Chondrocyte (in vitro differentiated cells): Measurements from ENCODE around the gene ST8SIA6. TPM values are rescaled to one million over a fixed set of nuclear protein-coding genes. Genes with fewer than 3 reads are reported as not detected.

Experiments used
- DNase-seq: peaks from one replicate; pipeline ENCODE4 v3.0.0; 2021; ENCODE audit warnings: mixed read lengths, low spot score
- H3K27ac Mint-ChIP-seq: one replicate; pipeline ENCODE4 v1.8.0; 2021; ENCODE audit warnings: mild to moderate bottlenecking, moderate library complexity, mixed read lengths; ENCODE audit not compliant: unreplicated experiment
- H3K27me3 Mint-ChIP-seq: 2 replicates; pipeline ENCODE4 v1.8.0; 2021; ENCODE audit warnings: low read depth, mixed read lengths
- H3K36me3 Mint-ChIP-seq: 2 replicates; pipeline ENCODE4 v1.8.0; 2021; ENCODE audit warnings: low read depth, mixed read lengths
- H3K4me1 Mint-ChIP-seq: 2 replicates; pipeline ENCODE4 v1.8.0; 2021; ENCODE audit warnings: low read depth, mild to moderate bottlenecking, mixed read lengths
- H3K4me3 Mint-ChIP-seq: one replicate; pipeline ENCODE4 v1.8.0; 2021; ENCODE audit warnings: mild to moderate bottlenecking, moderate library complexity, mixed read lengths; ENCODE audit not compliant: unreplicated experiment
- H3K9me3 Mint-ChIP-seq: 2 replicates; pipeline ENCODE4 v1.8.0; 2021; ENCODE audit warnings: low read depth, mixed read lengths
- total RNA-seq: library from RNA; stranded (reverse); gene quantifications from 3 replicates; pipeline ENCODE4 v1.2.1, GENCODE V29; 2021
- TF ChIP-seq, protein P1 (sequence below): fragments of 200-600 bp; sonication (generic); IDR thresholded peaks from 2 replicates; pipeline ENCODE4 v1.5.0; 2021; ENCODE audit warnings: antibody characterized with exemption, mild to moderate bottlenecking, moderate library complexity

The ST8SIA6 gene
- total RNA-seq, 1 donor from 2014 or later, result not detected

DNA sequence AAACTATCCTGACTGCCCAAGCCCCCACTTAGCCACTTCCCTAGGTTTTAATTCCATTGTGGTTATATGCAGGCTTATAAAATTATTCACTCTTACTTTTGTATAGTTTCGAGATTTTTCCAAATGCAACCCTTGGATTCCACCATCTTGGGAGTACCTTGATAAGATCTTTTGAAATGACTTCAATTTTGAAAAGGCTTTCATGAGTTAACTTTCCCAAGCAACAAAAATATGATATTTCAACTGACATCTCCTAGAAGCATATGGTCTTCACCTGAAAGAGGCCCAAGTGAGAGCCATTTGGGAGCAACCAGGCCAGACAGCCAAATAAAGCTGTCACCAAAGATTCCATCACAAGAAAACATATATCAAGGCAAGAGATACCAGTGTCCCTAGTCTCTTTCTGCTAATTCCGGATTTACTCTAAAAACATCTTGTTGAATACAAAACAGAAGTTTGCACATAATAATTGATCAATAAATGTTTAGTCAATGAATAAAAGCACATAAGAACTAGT is 1.7 kb upstream of the ST8SIA6 start:
- no peaks in the 10 kb centered on the region for H3K9me3 Mint-ChIP-seq
- TF ChIP-seq, protein P1, sequence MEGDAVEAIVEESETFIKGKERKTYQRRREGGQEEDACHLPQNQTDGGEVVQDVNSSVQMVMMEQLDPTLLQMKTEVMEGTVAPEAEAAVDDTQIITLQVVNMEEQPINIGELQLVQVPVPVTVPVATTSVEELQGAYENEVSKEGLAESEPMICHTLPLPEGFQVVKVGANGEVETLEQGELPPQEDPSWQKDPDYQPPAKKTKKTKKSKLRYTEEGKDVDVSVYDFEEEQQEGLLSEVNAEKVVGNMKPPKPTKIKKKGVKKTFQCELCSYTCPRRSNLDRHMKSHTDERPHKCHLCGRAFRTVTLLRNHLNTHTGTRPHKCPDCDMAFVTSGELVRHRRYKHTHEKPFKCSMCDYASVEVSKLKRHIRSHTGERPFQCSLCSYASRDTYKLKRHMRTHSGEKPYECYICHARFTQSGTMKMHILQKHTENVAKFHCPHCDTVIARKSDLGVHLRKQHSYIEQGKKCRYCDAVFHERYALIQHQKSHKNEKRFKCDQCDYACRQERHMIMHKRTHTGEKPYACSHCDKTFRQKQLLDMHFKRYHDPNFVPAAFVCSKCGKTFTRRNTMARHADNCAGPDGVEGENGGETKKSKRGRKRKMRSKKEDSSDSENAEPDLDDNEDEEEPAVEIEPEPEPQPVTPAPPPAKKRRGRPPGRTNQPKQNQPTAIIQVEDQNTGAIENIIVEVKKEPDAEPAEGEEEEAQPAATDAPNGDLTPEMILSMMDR, result no peak
- peaks cover 9% of the 10 kb centered on the region for H3K27me3 Mint-ChIP-seq
- H3K4me3 Mint-ChIP-seq, result no peak overlapping the region
- H3K27ac Mint-ChIP-seq, result no peak overlapping the region
- no peaks in the 10 kb centered on the region for H3K36me3 Mint-ChIP-seq
- no peak for DNase-seq
- peaks cover 14% of the 10 kb centered on the region for H3K4me1 Mint-ChIP-seq

DNA sequence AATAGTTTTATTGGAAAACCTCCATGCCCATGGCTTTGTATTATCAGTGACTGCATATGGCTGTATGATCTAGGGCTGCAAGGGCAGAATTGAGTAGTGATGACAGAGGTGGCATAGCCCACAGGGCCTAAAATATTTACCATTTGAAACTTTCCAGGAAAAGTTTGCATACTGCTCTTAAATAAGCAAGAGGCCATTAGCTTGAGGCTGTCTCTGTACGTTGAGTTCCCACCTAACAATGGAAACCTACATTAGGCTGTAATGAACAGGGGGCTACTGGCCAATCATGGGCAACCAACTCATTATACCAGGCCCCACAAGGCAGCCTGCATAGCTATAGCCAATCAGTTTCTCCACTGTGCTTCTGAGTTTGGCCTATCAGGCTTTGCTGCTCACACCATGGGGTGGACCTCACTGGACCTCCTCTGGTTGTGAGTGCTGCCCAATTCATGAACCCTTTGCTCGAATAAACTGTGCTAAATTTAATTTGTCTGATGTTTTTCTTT is 673 bp upstream of the ST8SIA6 start:
- Mint-ChIP-seq H3K9me3 (peaks cover under 1% of the 10 kb centered on the region), H3K36me3 (peaks cover 2% of the 10 kb centered on the region), H3K27me3 (peaks cover 9% of the 10 kb centered on the region), H3K4me3 (peak overlapping the region; percentile 70), H3K4me1 (peaks cover 14% of the 10 kb centered on the region), H3K27ac (no peak overlapping the region)
- no peak for DNase-seq
- TF ChIP-seq, protein P1, result no peak

DNA sequence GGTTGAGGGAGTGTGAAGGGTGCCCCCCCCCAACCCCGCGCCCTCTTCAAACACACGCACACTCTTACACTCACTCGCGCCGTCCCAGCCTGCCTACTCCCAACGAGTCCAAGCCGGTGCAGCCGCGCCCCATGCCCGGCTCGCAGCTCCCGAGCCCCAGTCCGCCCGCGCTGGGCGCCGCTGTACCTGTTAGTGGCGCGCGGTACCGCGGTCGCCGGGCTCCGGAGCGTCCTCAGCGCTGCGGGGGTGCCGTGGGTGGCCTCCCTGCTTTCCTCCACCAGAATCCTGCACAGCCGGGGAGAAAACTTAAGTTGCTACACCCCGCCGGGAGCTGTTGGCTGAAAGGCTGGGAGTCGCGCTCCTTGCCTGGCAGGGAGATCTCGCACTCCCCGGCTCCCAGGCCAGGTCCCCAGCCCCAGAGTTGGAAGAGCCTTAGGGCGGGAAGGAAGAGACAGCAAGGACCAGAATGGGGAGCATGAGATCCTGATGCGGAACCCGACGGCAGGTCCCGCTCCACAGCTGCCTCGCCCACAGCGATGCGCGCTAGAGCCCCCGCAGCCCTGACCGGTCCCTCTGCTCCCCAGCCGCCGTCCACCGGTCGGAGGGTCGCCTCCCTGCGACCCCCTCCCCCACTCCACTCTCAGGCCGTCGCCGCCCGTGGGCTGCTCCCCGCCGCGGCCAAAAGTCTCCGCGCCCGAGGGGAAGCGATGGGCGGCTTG is 863 bp downstream of the ST8SIA6 start:
- peaks cover 9% of the 10 kb centered on the region for H3K27me3 Mint-ChIP-seq
- TF ChIP-seq, protein P1, result no peak
- DNase-seq, result no peak
- peaks cover 9% of the 10 kb centered on the region for H3K36me3 Mint-ChIP-seq
- H3K27ac Mint-ChIP-seq, result no peak overlapping the region
- peaks cover 14% of the 10 kb centered on the region for H3K4me1 Mint-ChIP-seq
- peaks cover 10% of the 10 kb centered on the region for H3K9me3 Mint-ChIP-seq
- peak overlapping the region; percentile 70 for H3K4me3 Mint-ChIP-seq

DNA sequence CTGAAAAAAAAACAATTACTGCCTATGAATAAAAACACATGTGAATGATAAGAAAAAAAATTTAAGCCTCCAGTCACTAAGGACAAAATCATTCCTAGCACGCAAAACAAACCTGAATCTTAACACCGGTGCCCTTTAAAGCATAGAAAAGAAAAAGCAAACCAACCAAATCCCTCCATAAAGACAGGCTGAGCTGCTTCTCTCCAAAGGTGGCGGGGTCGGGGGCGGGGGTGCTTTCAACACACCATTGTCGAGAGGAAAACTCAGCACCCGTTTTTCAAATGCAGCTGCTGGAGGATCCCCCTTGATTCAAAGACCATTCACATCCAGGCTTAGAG is 1.4 kb downstream of the ST8SIA6 start:
- H3K9me3 Mint-ChIP-seq, result peaks cover 13% of the 10 kb centered on the region
- peak overlapping the region; percentile 70 for H3K4me3 Mint-ChIP-seq
- H3K27me3 Mint-ChIP-seq, result peaks cover 9% of the 10 kb centered on the region
- TF ChIP-seq, protein P1, result no peak
- H3K4me1 Mint-ChIP-seq, result peaks cover 14% of the 10 kb centered on the region
- no peak overlapping the region for H3K27ac Mint-ChIP-seq
- no peak for DNase-seq
- peaks cover 11% of the 10 kb centered on the region for H3K36me3 Mint-ChIP-seq

DNA sequence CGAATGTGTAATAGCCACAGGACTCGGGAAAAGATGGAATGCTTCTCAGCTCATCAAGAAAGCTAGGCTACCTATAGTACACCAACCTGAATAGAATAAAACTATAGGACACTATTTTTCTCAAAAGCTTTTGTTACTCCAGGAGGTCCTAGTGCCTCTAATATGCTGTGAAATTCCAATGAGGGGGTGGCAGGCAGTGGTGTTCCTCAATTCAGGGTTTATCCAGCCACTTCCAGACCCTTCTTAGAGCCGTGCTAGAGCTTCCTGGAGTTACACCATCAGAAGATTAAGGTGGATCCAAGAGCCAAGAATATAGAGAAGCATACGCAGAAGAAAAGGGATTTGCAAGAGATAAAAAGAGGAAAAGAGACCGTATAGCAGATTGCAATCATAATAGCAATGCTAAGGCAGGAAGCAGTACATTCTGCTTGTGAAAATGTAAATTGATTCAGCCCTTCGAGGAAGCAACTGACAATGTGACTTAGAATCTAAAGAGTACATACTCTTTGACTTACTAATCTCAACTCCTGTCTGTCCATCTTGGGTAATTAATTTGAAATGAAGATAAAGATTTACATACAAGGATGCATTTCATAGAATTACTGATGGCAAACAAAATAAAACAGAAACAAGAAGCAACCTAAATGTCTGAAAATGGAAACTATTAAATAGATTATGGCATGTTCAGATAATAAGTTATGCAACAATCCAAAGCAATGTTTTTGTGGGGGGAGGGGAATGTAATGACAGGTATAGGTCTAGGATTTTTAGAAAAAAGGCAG is 2.1 kb downstream of the ST8SIA6 start:
- DNase-seq, result no peak
- peaks cover 16% of the 10 kb centered on the region for H3K9me3 Mint-ChIP-seq
- H3K4me3 Mint-ChIP-seq, result no peak overlapping the region

More for the DNA sequence above, 2.1 kb downstream of the ST8SIA6 start:
- TF ChIP-seq, protein P1, result no peak
- no peak overlapping the region for H3K27ac Mint-ChIP-seq
- H3K27me3 Mint-ChIP-seq, result peaks cover 9% of the 10 kb centered on the region
- H3K36me3 Mint-ChIP-seq, result peaks cover 14% of the 10 kb centered on the region
- H3K4me1 Mint-ChIP-seq, result peaks cover 14% of the 10 kb centered on the region
